ENCODE results near the gene MPG. TPM values are rescaled to one million over a fixed set of nuclear protein-coding genes. Genes with fewer than 3 reads are reported as not detected.
"Not testable (repeated sequence)": the region's sequence is repeated elsewhere in the genome, so short reads cannot be mapped to it uniquely, and the experiment has no call there.

The MPG gene
- total RNA-seq, 2 experiments from 2014 or later: 47.2 to 52.6 TPM

- no peaks in the 10 kb centered on the region for H3K4me1 Mint-ChIP-seq
- peaks cover 12% of the 10 kb centered on the region for H3K36me3 Mint-ChIP-seq (ENCODE audit: low read depth)
- DNase-seq: no peak
- ChIA-PET POLR2A (no interaction called here), CTCF (no interaction called here)
- no peaks in the 10 kb centered on the region for H3K9me3 Mint-ChIP-seq
- H3K27me3 Mint-ChIP-seq: no peaks in the 10 kb centered on the region
- H3K27ac Mint-ChIP-seq: no peak overlapping the region
- H3K4me3 Mint-ChIP-seq: no peak overlapping the region
These were observed 41.9 kb downstream of the MPG start for GRCh38 chr16:119835-120491.

GRCh38 chr16:120756-121155 lies 42.7 kb downstream of the MPG start:
- H3K4me1 Mint-ChIP-seq: peaks cover under 1% of the 10 kb centered on the region
- ChIA-PET CTCF (no interaction called here), POLR2A (no interaction called here)
- no peaks in the 10 kb centered on the region for H3K27me3 Mint-ChIP-seq
- no peaks in the 10 kb centered on the region for H3K9me3 Mint-ChIP-seq
- peak overlapping the region; percentile 36 for H3K27ac Mint-ChIP-seq
- no peak overlapping the region for H3K4me3 Mint-ChIP-seq
- DNase-seq: no peak
- peaks cover 12% of the 10 kb centered on the region for H3K36me3 Mint-ChIP-seq (ENCODE audit: low read depth)

GRCh38 chr16:122361-122760 lies 44.3 kb downstream of the MPG start:
- CTCF ChIA-PET: no interaction called here
- POLR2A ChIA-PET: no interaction called here

GRCh38 chr16:123558-124350 lies 45.7 kb downstream of the MPG start:
- H3K4me3 Mint-ChIP-seq; POLR2A ChIA-PET; DNase-seq; H3K36me3 Mint-ChIP-seq (ENCODE audit: low read depth); H3K27me3 Mint-ChIP-seq; H3K9me3 Mint-ChIP-seq; H3K4me1 Mint-ChIP-seq: not testable (repeated sequence)
- H3K27ac Mint-ChIP-seq: peak overlapping the region; percentile 20
- CTCF ChIA-PET: interaction anchor here (1.8 to 2.5 kb wide), 2 partner anchors 17 to 59 kb away, joined by 5 to 6 read pairs; no protein-coding TSS in a partner anchor

More at GRCh38 chr16:122361-122760, 44.3 kb downstream of the MPG start:
- Mint-ChIP-seq H3K27me3 (no peaks in the 10 kb centered on the region), H3K4me1 (peaks cover 1% of the 10 kb centered on the region), H3K27ac (no peak overlapping the region), H3K4me3 (no peak overlapping the region), H3K36me3 (ENCODE audit: low read depth) (peaks cover 2% of the 10 kb centered on the region), H3K9me3 (no peaks in the 10 kb centered on the region)
- no peak for DNase-seq

GRCh38 chr16:125011-125410 lies 47.0 kb downstream of the MPG start:
- H3K27me3 Mint-ChIP-seq: no peaks in the 10 kb centered on the region
- H3K4me3 Mint-ChIP-seq: no peak overlapping the region

GRCh38 chr16:129075-129474 lies 51.0 kb downstream of the MPG start:
- no peaks in the 10 kb centered on the region for H3K27me3 Mint-ChIP-seq
- CTCF ChIA-PET: interaction anchor here (1.1 kb wide), 1 partner anchor 228 kb away, joined by 3 read pairs; no protein-coding TSS in a partner anchor
- POLR2A ChIA-PET: no interaction called here
- no peak for DNase-seq
- H3K36me3 Mint-ChIP-seq (ENCODE audit: low read depth): peaks cover under 1% of the 10 kb centered on the region
- no peaks in the 10 kb centered on the region for H3K9me3 Mint-ChIP-seq
- no peak overlapping the region for H3K4me3 Mint-ChIP-seq
- peaks cover 30% of the 10 kb centered on the region for H3K4me1 Mint-ChIP-seq
- H3K27ac Mint-ChIP-seq: no peak overlapping the region

More at GRCh38 chr16:125011-125410, 47.0 kb downstream of the MPG start:
- ChIA-PET POLR2A (no interaction called here), CTCF (interaction anchor here (0.6 to 2.5 kb wide), 4 partner anchors 9 to 265 kb away, joined by 4 to 6 read pairs (median 4); no protein-coding TSS in a partner anchor)
- Mint-ChIP-seq H3K9me3 (no peaks in the 10 kb centered on the region), H3K36me3 (ENCODE audit: low read depth) (peaks cover 2% of the 10 kb centered on the region), H3K27ac (no peak overlapping the region), H3K4me1 (peaks cover 16% of the 10 kb centered on the region)
- no peak for DNase-seq

GRCh38 chr16:130533-131173 lies 52.6 kb downstream of the MPG start:
- Mint-ChIP-seq H3K9me3 (no peaks in the 10 kb centered on the region), H3K27me3 (no peaks in the 10 kb centered on the region), H3K4me3 (no peak overlapping the region), H3K36me3 (ENCODE audit: low read depth) (no peaks in the 10 kb centered on the region), H3K27ac (no peak overlapping the region), H3K4me1 (peaks cover 38% of the 10 kb centered on the region)
- POLR2A ChIA-PET: no interaction called here
- DNase-seq: no peak
- CTCF ChIA-PET: no interaction called here

- Mint-ChIP-seq H3K4me3 (no peak overlapping the region), H3K27me3 (no peaks in the 10 kb centered on the region), H3K27ac (peak overlapping the region; percentile 50), H3K36me3 (ENCODE audit: low read depth) (peaks cover 4% of the 10 kb centered on the region), H3K4me1 (peaks cover 43% of the 10 kb centered on the region), H3K9me3 (no peaks in the 10 kb centered on the region)
- CTCF ChIA-PET: interaction anchor here (1.6 kb wide), 1 partner anchor 35 kb away, joined by 6 read pairs; no protein-coding TSS in a partner anchor
- POLR2A ChIA-PET: no interaction called here
- no peak for DNase-seq
These were observed 54.1 kb downstream of the MPG start for GRCh38 chr16:132120-132519.

- Mint-ChIP-seq H3K27ac (no peak overlapping the region), H3K36me3 (ENCODE audit: low read depth) (peaks cover 4% of the 10 kb centered on the region), H3K9me3 (no peaks in the 10 kb centered on the region), H3K27me3 (no peaks in the 10 kb centered on the region), H3K4me3 (no peak overlapping the region), H3K4me1 (peaks cover 49% of the 10 kb centered on the region)
- ChIA-PET CTCF (interaction anchor here (1.2 to 1.6 kb wide), 4 partner anchors 9 to 68 kb away, joined by 3 to 6 read pairs (median 5); no protein-coding TSS in a partner anchor), POLR2A (no interaction called here)
- no peak for DNase-seq
These were observed 55.7 kb downstream of the MPG start for GRCh38 chr16:133716-134115.

Other genes starting within 250 kb of the MPG start
- 10 to 100 TPM; 31.5 to 35.8 TPM for gene POLR3K, start 24.6 kb upstream of the MPG start, total RNA-seq
- gene SNRNP25, start 24.4 kb upstream of the MPG start, total RNA-seq: 10 to 100 TPM; 41.1 to 45.6 TPM
- under 1 TPM in 1 of 2 experiments, not detected in 1; 0.10 TPM for gene RHBDF1, start 5.6 kb upstream of the MPG start, total RNA-seq
- 10 to 100 TPM; 37.7 to 38.9 TPM for gene NPRL3, start 60.4 kb downstream of the MPG start, total RNA-seq
- gene HBZ, start 74.4 kb downstream of the MPG start, total RNA-seq: not detected
- not detected for gene HBM, start 87.8 kb downstream of the MPG start, total RNA-seq
- under 1 TPM in 1 of 2 experiments, not detected in 1; 0.40 TPM for gene HBA2, start 94.7 kb downstream of the MPG start, total RNA-seq
- gene HBA1, start 98.5 kb downstream of the MPG start, total RNA-seq: not detected
- not detected for gene HBQ1, start 102.2 kb downstream of the MPG start, total RNA-seq
- 10 to 100 TPM; 52.6 to 53.7 TPM for gene LUC7L, start 151.2 kb downstream of the MPG start, total RNA-seq
- gene FAM234A, start 156.6 kb downstream of the MPG start, total RNA-seq: 10 to 100 TPM; 16.0 to 19.6 TPM
- gene RGS11, start 197.7 kb downstream of the MPG start, total RNA-seq: not detected
- not detected for gene ARHGDIG, start 202.4 kb downstream of the MPG start, total RNA-seq
- gene PDIA2, start 204.9 kb downstream of the MPG start, total RNA-seq: not detected

Data from activated CD4-positive, alpha-beta T cell treated with anti-CD3 and anti-CD28 coated beads, Interleukin-2, amount 10 ng/mL, durations not matched to agents 7 days and 5 days (primary cell).